Kidney glomerular epithelial cell (primary cell): Measurements from ENCODE around the gene DZIP3.
A peak's percentile ranks its signal among the peaks of the same experiment; 100 is the strongest.
"Not testable (repeated sequence)": the region's sequence is repeated elsewhere in the genome, so short reads cannot be mapped to it uniquely, and the experiment has no call there.

Experiments
- DNase-seq: peaks from one replicate; lab custom pipeline; 2025; lab: John Stamatoyannopoulos, UW

DZIP3 gene

DNA sequence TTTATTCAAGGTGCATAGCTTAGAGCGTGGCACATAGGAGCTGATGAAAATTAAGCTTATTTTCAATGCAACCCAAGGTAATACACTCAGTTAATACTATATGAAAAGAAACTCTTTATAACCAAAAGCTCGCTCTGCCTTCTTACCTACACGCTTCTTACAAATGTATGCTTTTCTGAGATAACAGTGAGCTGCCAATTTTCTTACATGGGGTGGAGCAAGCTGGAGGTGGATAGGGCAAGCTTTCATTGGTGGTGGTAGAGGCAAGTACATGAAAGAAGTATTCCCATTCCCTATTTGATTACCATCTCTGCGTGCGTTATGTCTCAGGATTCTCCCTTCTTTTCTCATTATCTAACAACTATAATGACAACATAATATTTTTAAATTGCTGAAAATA is 8.9 kb downstream of the DZIP3 start:
- no peak for DNase-seq

DNA sequence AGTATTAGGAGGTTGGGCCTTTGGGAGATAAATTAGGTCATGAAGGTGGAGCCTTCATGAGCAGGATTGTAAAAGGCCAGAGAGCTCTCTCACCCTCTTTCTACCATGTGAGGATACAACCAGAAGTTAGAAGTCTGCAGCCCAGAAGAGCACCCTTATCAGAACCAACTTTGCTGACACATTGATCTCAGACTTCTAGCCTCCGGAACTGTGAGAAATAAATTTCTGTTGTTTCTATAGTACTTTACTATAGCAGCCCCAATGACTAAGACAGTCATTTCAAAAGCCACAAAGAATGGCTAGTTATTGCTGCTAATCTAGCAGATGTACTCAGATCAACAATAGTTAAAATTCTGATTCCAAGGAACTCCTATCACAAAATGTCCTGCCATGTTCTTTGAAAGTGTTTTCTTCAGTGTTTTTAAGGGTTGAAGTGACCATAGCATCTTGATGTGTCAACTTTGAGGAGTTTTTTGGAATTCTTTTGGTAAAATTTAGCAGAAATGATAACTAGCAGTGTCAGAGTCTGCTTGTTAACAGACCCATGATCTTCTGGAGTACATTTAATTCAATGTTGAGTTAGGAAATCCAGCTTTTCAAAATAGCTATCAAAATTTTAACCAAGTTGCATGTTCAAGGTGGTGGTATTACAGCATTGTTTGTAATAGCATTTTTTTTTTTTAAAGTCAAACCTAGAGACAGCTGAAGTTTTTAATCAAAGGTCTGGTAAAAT is 10.3 kb downstream of the DZIP3 start:
- no peak for DNase-seq

DNA sequence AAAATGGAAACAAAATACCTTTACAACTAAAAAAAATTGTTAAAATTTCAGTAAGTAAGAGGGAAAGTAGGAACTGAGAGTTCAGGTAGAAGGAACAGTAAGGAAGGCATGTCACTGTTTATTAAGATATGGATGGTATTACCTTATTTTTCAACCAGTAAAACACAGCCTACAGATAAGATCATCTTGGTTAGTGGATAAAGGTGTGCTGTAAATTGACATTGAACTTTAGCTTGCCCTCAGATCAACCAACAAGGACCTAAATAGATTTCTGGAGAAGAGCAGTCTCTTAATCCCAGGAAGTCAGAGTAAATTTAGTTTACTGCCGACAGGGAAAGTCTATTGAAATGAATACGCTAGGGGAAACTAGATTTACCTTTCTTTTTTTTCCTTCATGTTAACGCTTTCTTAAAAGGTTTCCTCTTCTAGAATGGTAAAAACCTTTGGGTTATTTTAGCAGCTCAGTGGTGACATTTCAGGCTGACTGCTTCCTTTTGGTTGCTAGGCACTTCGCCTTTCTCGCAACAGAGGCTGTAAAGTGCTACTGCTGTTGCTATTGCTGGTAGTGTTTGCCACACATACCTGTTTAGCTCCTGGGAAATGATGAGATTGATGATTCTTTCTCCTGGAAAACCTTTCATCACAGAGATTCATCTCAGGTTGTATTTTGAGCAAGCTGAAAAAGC is 12.9 kb downstream of the DZIP3 start:
- peak; percentile 29 for DNase-seq

DNA sequence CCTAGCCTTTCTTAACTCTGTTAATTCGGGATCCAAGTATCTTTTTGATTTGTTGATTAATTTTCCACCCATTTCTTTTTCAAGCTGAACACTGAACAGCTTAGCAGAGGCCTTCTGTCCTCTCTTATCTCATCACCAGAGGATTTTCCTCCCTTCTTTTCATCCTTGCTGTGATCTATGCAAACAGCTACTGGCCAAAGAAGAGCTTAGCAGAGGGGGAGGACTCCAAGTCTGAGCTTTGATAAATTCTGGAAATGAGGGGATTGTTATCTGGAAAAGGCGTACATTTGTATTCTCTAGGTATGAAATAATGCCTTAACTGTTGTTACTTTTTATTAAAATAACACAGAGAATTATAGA is 13.4 kb downstream of the DZIP3 start:
- DNase-seq: no peak

DNA sequence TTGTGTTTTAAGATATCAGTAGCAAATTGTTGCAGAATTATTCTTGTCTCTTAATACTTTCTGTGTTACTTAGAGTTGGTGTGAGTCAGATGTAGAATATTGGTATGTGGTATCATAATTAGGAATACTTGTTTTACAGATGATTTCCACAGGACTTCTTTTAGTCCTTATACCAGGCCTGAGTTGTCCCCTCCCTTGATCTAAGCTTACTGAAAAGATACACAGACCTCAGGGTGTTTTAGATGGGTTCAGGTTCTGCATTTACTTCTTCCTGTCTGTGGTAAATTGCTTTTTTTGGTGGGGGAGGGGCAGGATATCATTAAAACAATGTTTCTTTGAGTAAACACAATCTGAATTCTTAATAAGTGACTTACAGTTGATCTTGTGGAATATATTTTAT is 14.2 kb downstream of the DZIP3 start:
- no peak for DNase-seq

DNA sequence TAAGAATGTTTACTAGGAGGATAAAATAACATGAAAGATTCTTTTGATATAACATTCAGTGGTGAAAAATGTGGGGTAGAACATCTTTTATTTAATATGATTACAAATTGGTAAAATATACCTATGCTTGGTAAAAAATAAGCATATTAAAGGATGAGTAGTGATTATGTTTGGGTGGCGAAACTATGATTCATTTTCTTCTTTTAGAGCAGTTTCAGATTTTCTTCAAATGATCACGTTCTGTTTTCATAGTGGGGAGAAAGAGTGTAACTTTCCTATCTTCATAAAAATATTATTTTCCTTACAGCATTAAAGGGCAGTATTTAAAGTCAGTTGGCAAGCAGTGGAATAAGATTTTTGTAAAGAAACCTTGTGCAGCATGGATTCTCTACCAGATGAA is 15.5 kb downstream of the DZIP3 start:
- no peak for DNase-seq

GRCh38 chr3:108605491-108605890 is 16.0 kb downstream of the DZIP3 start:
- DNase-seq: no peak

DNA sequence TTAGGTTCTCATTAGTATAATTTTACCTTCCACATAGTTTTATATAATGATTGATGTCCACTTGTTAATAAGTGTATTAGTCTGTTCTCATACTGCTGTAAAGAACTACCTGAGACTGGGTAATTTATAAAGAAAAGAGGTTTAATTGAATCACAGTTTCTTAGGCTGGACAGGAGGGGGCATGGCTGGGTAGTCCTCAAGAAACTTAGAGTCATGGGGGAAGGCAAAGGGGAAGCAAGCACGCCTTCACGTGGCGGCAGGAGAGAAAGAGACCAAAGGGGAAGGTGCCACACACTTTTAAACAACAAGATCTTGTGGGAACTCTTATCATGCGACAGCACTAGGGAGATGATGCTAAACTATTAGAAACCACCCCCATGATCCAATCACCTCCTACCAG is 19.2 kb downstream of the DZIP3 start:
- DNase-seq: no peak

- no peak for DNase-seq
Measured at GRCh38 chr3:108610651-108611050, 21.1 kb downstream of the DZIP3 start.

GRCh38 chr3:108616090-108616489 is 26.6 kb downstream of the DZIP3 start:
- not testable (repeated sequence) for DNase-seq

DNA sequence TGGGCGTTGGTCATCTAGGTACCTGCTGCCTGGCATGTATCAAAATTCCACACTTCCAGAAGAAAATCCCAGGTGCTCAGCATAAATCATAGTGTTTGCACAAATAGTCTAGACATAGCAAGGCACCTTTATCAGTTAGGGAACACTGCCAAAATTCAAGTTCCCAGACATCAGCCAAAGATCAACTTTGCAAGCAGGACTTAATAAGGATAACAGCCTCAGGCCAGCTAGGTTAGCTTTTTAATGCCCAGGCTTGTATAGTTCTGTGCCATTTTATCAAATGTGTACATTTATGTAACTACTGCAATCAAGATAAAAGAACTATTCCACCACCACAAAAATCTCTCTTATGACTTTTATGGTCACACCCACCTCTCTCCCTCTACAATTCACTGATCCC is 30.7 kb downstream of the DZIP3 start:
- no peak for DNase-seq

DNA sequence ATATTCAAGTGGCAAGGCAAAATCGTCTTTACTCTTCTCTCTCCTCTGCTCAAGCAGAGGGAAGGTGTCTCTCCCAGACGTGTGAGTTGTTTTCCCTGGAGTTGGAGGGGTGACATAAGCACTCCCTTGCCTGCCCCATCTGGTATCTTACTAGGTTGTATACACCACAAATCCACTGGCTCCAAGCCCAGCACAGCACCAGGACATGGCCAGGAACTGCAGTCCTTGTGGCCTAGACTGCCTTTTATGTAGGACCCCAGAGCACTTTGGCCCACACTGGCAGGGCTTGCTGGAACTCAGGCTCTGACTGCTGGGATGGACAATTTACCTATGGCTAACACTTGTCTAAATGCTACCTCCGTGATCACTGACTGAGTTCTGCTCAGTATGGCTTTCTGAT is 34.0 kb downstream of the DZIP3 start:
- no peak for DNase-seq

GRCh38 chr3:108629974-108630373 is 40.5 kb downstream of the DZIP3 start:
- DNase-seq: no peak

DNA sequence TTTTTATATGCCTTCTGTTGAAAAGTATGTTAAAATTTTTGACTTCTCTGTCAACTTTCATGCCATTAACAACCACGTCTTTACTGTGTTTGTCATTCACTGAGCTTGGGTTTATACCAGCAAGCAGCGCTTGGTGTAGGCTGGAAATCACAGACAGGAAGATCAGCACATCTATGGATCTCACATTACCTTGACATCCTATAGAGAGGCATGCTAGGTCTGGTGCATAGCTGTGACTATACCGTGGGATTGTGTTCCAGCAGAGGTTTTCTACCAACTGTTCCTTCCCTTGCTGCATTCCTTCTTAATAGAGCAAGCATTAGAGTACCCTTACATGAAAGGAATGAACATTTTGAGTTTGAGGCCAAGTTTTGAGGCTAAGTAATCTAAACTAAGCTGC is 53.0 kb downstream of the DZIP3 start:
- no peak for DNase-seq

DNA sequence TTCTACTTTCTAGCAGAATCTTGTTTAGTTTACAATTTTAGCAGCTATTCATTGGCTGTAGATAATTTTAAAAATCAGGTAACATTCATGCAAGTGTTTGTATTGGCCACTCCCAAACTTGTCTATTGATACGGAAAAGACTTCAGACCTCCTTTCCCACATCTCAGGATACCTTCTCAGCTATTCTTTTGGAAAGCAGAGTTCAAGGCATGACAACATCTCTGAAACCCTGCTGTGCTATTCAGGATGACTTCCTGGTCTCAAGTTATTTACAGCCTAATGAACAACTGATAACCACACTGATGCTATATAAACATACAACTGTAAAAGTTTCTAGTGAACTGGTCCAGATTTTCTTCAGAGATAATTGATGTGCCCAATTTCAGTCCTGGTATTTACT is 55.8 kb downstream of the DZIP3 start:
- DNase-seq: no peak

DNA sequence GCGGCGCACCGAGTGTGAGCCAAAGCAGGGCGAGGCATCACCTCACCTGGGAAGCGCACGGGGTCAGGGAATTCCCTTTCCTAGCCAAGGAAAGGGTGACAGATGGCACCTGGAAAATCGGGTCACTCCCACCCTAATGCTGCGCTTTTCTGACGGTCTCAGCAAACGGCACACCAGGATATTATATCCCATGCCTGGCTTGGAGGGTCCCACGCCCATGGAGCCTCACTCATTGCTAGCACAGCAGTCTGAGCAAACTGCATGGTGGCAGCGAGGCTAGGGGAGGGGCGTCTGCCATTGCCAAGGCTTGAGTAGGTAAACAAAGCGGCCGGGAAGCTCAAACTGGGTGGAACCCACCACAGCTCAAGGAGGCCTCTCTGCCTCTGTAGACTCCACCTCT is 66.1 kb downstream of the DZIP3 start:
- DNase-seq: not testable (repeated sequence)

DNA sequence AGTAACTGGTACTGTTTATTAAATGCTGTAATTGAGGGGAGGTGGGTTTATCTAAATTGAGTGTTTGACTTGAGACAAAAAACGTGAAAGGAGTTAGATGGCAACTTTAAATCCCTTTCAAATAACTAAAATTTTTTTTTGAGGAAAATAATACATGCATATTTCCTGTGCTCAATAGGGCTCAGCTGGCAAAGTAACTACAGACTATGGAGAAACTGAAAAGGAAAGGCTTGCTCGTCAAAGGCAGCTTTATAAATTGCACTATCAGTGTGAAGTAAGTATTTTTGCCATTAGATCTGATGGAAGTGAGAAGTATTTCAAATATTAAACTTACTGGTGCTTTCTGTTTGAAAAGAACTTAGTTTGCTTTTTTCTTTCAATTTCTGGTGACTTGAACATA is 72.2 kb downstream of the DZIP3 start:
- no peak for DNase-seq

DNA sequence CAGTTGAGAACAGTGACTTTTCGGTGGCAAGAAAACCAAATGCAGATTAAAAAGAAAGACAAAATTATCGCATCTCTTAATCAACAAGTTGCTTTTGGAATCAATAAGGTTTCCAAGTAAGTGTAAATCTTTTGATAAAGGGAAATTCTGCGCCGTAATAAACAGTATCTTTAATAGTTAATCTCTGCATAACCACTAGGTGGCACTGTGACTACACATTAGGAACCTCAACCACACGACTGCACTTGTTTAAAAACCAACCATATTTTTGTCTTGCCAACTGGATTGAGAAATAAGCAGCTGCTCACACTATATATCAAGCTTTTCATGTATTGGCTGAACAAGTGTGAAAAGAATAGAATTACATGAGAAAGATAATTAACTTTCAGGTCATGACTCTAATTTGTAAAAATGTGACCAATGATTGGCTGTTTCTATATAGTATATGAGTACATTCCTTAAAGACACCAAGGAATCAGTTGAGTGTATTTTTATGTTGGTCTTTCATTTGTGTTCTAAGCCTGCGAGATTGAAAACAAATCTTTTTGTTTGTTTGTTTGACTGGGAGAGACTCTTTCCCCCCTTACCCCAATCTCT is 72.7 kb downstream of the DZIP3 start:
- peak; percentile 81 for DNase-seq

DNA sequence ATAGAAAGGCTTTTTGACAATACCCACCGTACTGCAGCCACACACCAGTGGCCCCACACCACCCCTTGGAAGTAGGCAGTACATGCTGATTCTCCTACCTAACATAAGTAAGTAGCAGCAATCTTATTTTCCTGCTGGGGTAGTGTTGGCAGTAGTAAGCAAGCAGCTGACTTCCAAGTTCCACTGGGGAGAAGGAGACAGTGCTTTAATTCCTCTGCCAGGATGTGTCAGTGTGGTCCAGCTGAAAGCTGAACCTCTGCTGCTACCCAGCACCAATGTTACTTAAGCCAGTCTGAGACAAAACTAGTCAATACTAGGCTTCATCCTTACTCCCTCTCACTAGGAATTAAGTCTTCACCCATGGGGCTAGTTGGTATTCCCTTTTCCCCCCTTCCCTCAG is 74.7 kb downstream of the DZIP3 start:
- DNase-seq: no peak

GRCh38 chr3:108667312-108667711 is 77.8 kb downstream of the DZIP3 start:
- DNase-seq: no peak

DNA sequence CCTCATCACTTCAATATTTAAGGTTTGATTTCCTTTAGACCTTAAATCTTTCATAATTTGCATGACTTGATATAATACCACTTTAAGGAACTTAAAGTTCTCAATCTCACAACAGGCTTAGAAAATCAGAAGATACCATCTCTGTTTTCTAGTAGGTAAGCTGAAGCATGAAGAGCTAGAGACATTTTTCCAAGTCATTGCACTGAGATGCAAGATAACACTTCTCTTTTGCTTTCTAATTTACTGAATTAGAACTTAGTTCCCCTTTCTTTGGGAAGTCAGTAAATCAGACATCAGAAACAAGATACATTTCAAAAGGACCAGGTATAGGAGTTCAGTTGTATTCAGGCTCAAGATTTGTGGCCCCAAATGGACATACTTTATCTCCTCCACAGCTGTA is 79.7 kb downstream of the DZIP3 start:
- DNase-seq: no peak

DNA sequence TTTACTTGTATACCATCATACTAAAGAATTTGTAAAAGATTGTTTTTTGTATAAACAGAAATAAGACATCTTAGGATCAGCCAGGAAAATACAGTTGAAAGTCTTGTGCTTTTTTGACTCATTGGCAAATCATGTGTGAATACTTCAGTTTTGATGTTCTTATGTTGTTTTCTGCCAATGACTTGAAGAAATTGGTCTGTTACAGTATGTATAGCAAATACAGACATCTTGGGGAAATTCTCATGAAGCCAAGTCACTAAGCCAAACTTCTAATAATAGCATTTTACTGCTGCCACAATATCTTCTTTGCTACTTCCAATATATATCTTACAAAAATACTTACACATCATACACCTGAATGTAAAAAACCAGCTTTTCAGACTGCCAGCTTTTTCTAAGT is 83.2 kb downstream of the DZIP3 start:
- no peak for DNase-seq

- DNase-seq: no peak
Measured at GRCh38 chr3:108673988-108674661, 84.6 kb downstream of the DZIP3 start.
